Measurements from ENCODE around the gene TASP1.

Gene TASP1

GRCh38 chr20:13638496-13639149 lies at the start of gene TASP1:
Gene TASP1, minus strand, starts transcription at chr20:13638932. Its CDS starts 8,854 bp downstream, at chr20:13630078.
- no peak for TF ChIP-seq CTCF (IDR thresholded peaks at IDR 0.05)
- TF ChIP-seq ZFX (IDR thresholded peaks at IDR 0.05; ENCODE audit: borderline replicate concordance): no peak
- peak within 1 kb of the TSS; percentile 73 for H3K27ac ChIP-seq

GRCh38 chr20:13687815-13688214 lies 49.1 kb upstream of the TASP1 start:
- no peak overlapping the region for H3K27ac ChIP-seq
- no peak for TF ChIP-seq CTCF (IDR thresholded peaks at IDR 0.05)
- TF ChIP-seq ZFX (IDR thresholded peaks at IDR 0.05; ENCODE audit: borderline replicate concordance): no peak

GRCh38 chr20:13685623-13686022 lies 46.9 kb upstream of the TASP1 start:
- TF ChIP-seq ZFX (IDR thresholded peaks at IDR 0.05; ENCODE audit: borderline replicate concordance): no peak
- no peak for TF ChIP-seq CTCF (IDR thresholded peaks at IDR 0.05)
- H3K27ac ChIP-seq: no peak overlapping the region

- TF ChIP-seq ZFX (IDR thresholded peaks at IDR 0.05; ENCODE audit: borderline replicate concordance): no peak
- no peak for TF ChIP-seq CTCF (IDR thresholded peaks at IDR 0.05)
Observed at GRCh38 chr20:13684566-13685222, 46.0 kb upstream of the TASP1 start.

GRCh38 chr20:13683833-13684232 lies 45.1 kb upstream of the TASP1 start:
- no peak overlapping the region for H3K27ac ChIP-seq
- TF ChIP-seq CTCF (IDR thresholded peaks at IDR 0.05) (no peak), ZFX (IDR thresholded peaks at IDR 0.05; ENCODE audit: borderline replicate concordance) (no peak)

More at GRCh38 chr20:13684566-13685222, 46.0 kb upstream of the TASP1 start:
- H3K27ac ChIP-seq: no peak overlapping the region

GRCh38 chr20:13681248-13682125 lies 42.8 kb upstream of the TASP1 start:
- H3K27ac ChIP-seq: no peak overlapping the region
- no peak for TF ChIP-seq ZFX (IDR thresholded peaks at IDR 0.05; ENCODE audit: borderline replicate concordance)
- no peak for TF ChIP-seq CTCF (IDR thresholded peaks at IDR 0.05)
